Neural progenitor cell (in vitro differentiated cells): ENCODE data around the gene MED12L. TPM values are rescaled to one million over a fixed set of nuclear protein-coding genes. Genes with fewer than 3 reads are reported as not detected.

ENCODE experiments used
- DNase-seq: peaks from one replicate; pipeline ENCODE4 v3.0.0-alpha.2; 2016; ENCODE audit warnings: low spot score
- H2AFZ ChIP-seq: fragments of 200-600 bp; sonication (generic); replicated peaks from 2 replicates; pipeline ENCODE4 v1.6.1; 2016; ENCODE audit warnings: antibody characterized with exemption
- H3F3A ChIP-seq: fragments of 200-600 bp; sonication (generic); 2 replicates; pipeline ENCODE4 v1.6.1; 2016; ENCODE audit warnings: antibody characterized with exemption, low read depth
- H3K27ac ChIP-seq: fragments of 200-600 bp; sonication (generic); 2 replicates; pipeline ENCODE4 v1.5.1; 2016; ENCODE audit warnings: mild to moderate bottlenecking
- H3K27me3 ChIP-seq: fragments of 200-600 bp; sonication (generic); 2 replicates; pipeline ENCODE4 v1.6.1; 2016; ENCODE audit warnings: mild to moderate bottlenecking, moderate library complexity
- H3K36me3 ChIP-seq: fragments of 200-600 bp; sonication (generic); 2 replicates; pipeline ENCODE4 v1.5.1; 2016
- H3K4me1 ChIP-seq: fragments of 200-600 bp; sonication (generic); 2 replicates; pipeline ENCODE4 v1.6.1; 2016; ENCODE audit warnings: mixed run types
- H3K4me2 ChIP-seq: fragments of 200-600 bp; sonication (generic); 2 replicates; pipeline ENCODE4 v1.6.1; 2016
- H3K4me3 ChIP-seq: fragments of 200-600 bp; sonication (generic); 2 replicates; pipeline ENCODE4 v1.5.1; 2016
- H3K79me2 ChIP-seq: fragments of 200-600 bp; sonication (generic); 2 replicates; pipeline ENCODE4 v1.6.1; 2016; ENCODE audit warnings: low read depth
- H3K9ac ChIP-seq: fragments of 200-600 bp; sonication (generic); 2 replicates; pipeline ENCODE4 v1.6.1; 2016
- H3K9me3 ChIP-seq: fragments of 200-600 bp; sonication (generic); 2 replicates; pipeline ENCODE4 v1.5.1; 2016; ENCODE audit warnings: low read depth
- H4K20me1 ChIP-seq: fragments of 200-600 bp; sonication (generic); 2 replicates; pipeline ENCODE4 v1.6.1; 2016; ENCODE audit warnings: low read depth
- H3K27ac Mint-ChIP-seq: 3 replicates; pipeline ENCODE4 v1.8.0; 2021; ENCODE audit warnings: mixed read lengths
- H3K27me3 Mint-ChIP-seq: 2 replicates; pipeline ENCODE4 v1.8.0; 2022; ENCODE audit warnings: low read depth, mild to moderate bottlenecking, inconsistent platforms, moderate library complexity, mixed read lengths; ENCODE audit not compliant: insufficient read depth
- H3K36me3 Mint-ChIP-seq: 3 replicates; pipeline ENCODE4 v1.8.0; 2021; ENCODE audit warnings: mixed read lengths
- H3K4me1 Mint-ChIP-seq: 3 replicates; pipeline ENCODE4 v1.8.0; 2021; ENCODE audit warnings: mixed read lengths
- H3K4me3 Mint-ChIP-seq: 3 replicates; pipeline ENCODE4 v1.8.0; 2021; ENCODE audit warnings: mild to moderate bottlenecking, moderate library complexity, mixed read lengths
- H3K9me3 Mint-ChIP-seq: 3 replicates; pipeline ENCODE4 v1.8.0; 2020; ENCODE audit warnings: mixed read lengths
- CTCF ChIP-seq: fragments of 200-600 bp; sonication (generic); IDR thresholded peaks from 2 replicates; pipeline ENCODE4 v1.5.1; 2017; ENCODE audit warnings: antibody characterized with exemption, mild to moderate bottlenecking
- EZH2 ChIP-seq: fragments of 200-600 bp; sonication (generic); IDR thresholded peaks from 2 replicates; pipeline ENCODE4 v1.6.1; 2017; ENCODE audit warnings: antibody characterized with exemption, mild to moderate bottlenecking, moderate library complexity
- EZH2phosphoT487 ChIP-seq: fragments of 200-600 bp; sonication (generic); IDR thresholded peaks from 2 replicates; pipeline ENCODE4 v1.6.1; 2017; ENCODE audit warnings: antibody characterized with exemption
- total RNA-seq: library from RNA; depleted of rRNA; stranded (reverse); fragments of >200 nt; gene quantifications from 2 replicates; pipeline ENCODE4 v1.2.3, GENCODE V29; 2015; ENCODE audit warnings: low replicate concordance

The MED12L gene
- total RNA-seq, 1 donor from 2014 or later: 16.5 TPM

GRCh38 chr3:151191095-151191494 is 105.6 kb downstream of the MED12L start:
- no peak for DNase-seq
- Mint-ChIP-seq H3K9me3 (no peaks in the 10 kb centered on the region), H3K36me3 (peaks cover 15% of the 10 kb centered on the region), H3K4me3 (no peak overlapping the region), H3K27me3 (no peaks in the 10 kb centered on the region), H3K27ac (no peak overlapping the region), H3K4me1 (no peaks in the 10 kb centered on the region)
- no peaks in the 10 kb centered on the region for H3K79me2 ChIP-seq
- H2AFZ ChIP-seq: no peak overlapping the region
- no peaks in the 10 kb centered on the region for H3K4me1 ChIP-seq
- no peak overlapping the region for H3K9ac ChIP-seq
- H3F3A ChIP-seq: no peaks in the 10 kb centered on the region
- no peaks in the 10 kb centered on the region for H3K36me3 ChIP-seq
- H3K27me3 ChIP-seq: no peaks in the 10 kb centered on the region
- no peak overlapping the region for H3K4me2 ChIP-seq
- TF ChIP-seq EZH2 (no peak), EZH2phosphoT487 (no peak), CTCF (no peak)
- H3K27ac ChIP-seq: no peak overlapping the region
- H3K9me3 ChIP-seq: no peaks in the 10 kb centered on the region
- H4K20me1 ChIP-seq: no peaks in the 10 kb centered on the region
- H3K4me3 ChIP-seq: no peak overlapping the region

GRCh38 chr3:151192545-151192944 is 107.1 kb downstream of the MED12L start:
- Histone ChIP-seq H3K79me2 (no peaks in the 10 kb centered on the region), H3K27me3 (no peaks in the 10 kb centered on the region), H3F3A (no peaks in the 10 kb centered on the region), H3K27ac (no peak overlapping the region), H3K4me3 (no peak overlapping the region), H3K4me2 (no peak overlapping the region), H3K9ac (no peak overlapping the region), H4K20me1 (no peaks in the 10 kb centered on the region), H3K9me3 (no peaks in the 10 kb centered on the region), H3K4me1 (no peaks in the 10 kb centered on the region), H3K36me3 (no peaks in the 10 kb centered on the region), H2AFZ (no peak overlapping the region)
- Mint-ChIP-seq H3K4me1 (no peaks in the 10 kb centered on the region), H3K36me3 (peaks cover 13% of the 10 kb centered on the region), H3K27me3 (no peaks in the 10 kb centered on the region), H3K9me3 (no peaks in the 10 kb centered on the region), H3K4me3 (no peak overlapping the region), H3K27ac (no peak overlapping the region)
- DNase-seq: no peak
- TF ChIP-seq CTCF (no peak), EZH2phosphoT487 (no peak), EZH2 (no peak)

DNA sequence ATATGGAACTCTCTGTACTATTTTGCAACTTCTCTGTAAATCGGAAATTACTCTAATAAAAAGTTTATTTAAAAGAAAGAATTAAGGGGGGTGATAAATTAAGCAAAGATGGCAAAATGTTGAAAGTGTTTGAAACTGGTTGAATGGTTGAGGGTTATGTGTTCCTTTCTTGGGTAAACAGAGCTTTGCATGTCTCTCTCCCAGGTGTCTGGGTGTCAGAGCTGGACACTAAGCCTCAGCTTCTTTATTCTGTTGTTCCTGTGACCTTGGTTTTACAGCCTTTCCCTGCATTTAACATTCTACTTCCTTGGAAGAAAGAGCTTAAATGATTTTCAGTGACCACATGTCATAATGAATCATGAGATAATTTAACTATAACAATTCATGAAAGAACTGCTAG is 110.4 kb downstream of the MED12L start:
- no peaks in the 10 kb centered on the region for H3K27me3 ChIP-seq
- H3K36me3 Mint-ChIP-seq: peaks cover 11% of the 10 kb centered on the region

More for the DNA sequence above, 110.4 kb downstream of the MED12L start:
- no peaks in the 10 kb centered on the region for H4K20me1 ChIP-seq
- Mint-ChIP-seq H3K4me1 (no peaks in the 10 kb centered on the region), H3K27me3 (no peaks in the 10 kb centered on the region), H3K27ac (no peak overlapping the region), H3K4me3 (no peak overlapping the region), H3K9me3 (no peaks in the 10 kb centered on the region)
- no peaks in the 10 kb centered on the region for H3K4me1 ChIP-seq
- no peaks in the 10 kb centered on the region for H3F3A ChIP-seq
- no peaks in the 10 kb centered on the region for H3K36me3 ChIP-seq
- no peak overlapping the region for H2AFZ ChIP-seq
- no peak overlapping the region for H3K4me2 ChIP-seq
- H3K27ac ChIP-seq: no peak overlapping the region
- H3K4me3 ChIP-seq: no peak overlapping the region
- no peaks in the 10 kb centered on the region for H3K9me3 ChIP-seq
- H3K79me2 ChIP-seq: no peaks in the 10 kb centered on the region
- no peak overlapping the region for H3K9ac ChIP-seq
- no peak for DNase-seq
- TF ChIP-seq EZH2: no peak
- TF ChIP-seq EZH2phosphoT487: no peak
- no peak for TF ChIP-seq CTCF
